Measurements from ENCODE around the gene NOP16. TPM values are rescaled to one million over a fixed set of nuclear protein-coding genes. Genes with fewer than 3 reads are reported as not detected.

The NOP16 gene
- total and polyA plus RNA-seq, 2 experiments from 2014 or later: 22.9 to 64.0 TPM

DNA sequence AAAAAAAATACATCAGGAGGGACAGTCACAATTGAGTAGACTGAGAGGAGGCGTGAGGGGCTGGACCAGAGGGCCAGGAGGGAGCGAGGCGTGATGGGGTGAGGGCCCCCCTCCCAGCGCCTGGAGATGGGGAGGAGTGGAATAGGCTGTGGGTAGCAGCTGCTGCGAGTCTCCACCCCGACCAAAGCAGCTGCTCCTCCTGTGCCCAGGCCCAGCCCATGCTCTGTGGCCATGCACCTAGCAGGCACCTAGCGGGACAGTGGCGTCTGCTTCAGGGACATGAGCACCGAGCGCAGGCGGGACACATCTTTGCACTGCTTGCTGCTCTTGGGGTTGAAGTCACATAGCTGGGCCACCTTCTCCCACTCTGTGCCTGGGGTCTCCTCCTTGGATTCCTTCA lies 4.1 kb upstream of the NOP16 start:
- 95% methylated on average over 11 of the region's 11 CpGs for WGBS (ENCODE audit: low lambda C conversion rate, missing lambda C conversion rate)
- no peak for DNase-seq (ENCODE audit: low spot score)
- H3K27ac ChIP-seq: no peak overlapping the region
- peaks cover 10% of the 10 kb centered on the region for H3K4me1 ChIP-seq (ENCODE audit: insufficient read depth)
- H3K79me2 ChIP-seq: peaks cover 19% of the 10 kb centered on the region
- H4K20me1 ChIP-seq (ENCODE audit: insufficient read depth, poor library complexity, severe bottlenecking): no peaks in the 10 kb centered on the region
- no peak overlapping the region for H3K4me3 ChIP-seq
- H3K9me2 ChIP-seq (replicated peaks; ENCODE audit: insufficient read depth): no peaks in the 10 kb centered on the region
- H2AFZ ChIP-seq: no peak overlapping the region
- TF ChIP-seq EZH2phosphoT487 (IDR thresholded peaks at IDR 0.05; ENCODE audit: low read depth, severe bottlenecking, unreplicated experiment): no peak
- TF ChIP-seq EZH2 (IDR thresholded peaks at IDR 0.05; ENCODE audit: borderline replicate concordance): no peak
- TF ChIP-seq, protein P1, sequence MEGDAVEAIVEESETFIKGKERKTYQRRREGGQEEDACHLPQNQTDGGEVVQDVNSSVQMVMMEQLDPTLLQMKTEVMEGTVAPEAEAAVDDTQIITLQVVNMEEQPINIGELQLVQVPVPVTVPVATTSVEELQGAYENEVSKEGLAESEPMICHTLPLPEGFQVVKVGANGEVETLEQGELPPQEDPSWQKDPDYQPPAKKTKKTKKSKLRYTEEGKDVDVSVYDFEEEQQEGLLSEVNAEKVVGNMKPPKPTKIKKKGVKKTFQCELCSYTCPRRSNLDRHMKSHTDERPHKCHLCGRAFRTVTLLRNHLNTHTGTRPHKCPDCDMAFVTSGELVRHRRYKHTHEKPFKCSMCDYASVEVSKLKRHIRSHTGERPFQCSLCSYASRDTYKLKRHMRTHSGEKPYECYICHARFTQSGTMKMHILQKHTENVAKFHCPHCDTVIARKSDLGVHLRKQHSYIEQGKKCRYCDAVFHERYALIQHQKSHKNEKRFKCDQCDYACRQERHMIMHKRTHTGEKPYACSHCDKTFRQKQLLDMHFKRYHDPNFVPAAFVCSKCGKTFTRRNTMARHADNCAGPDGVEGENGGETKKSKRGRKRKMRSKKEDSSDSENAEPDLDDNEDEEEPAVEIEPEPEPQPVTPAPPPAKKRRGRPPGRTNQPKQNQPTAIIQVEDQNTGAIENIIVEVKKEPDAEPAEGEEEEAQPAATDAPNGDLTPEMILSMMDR (IDR thresholded peaks at IDR 0.05; ENCODE audit: poor library complexity): no peak
- no peak overlapping the region for H3K4me2 ChIP-seq
- H3K36me3 ChIP-seq (replicated peaks; ENCODE audit: insufficient read depth, low read depth): no peaks in the 10 kb centered on the region
- no peaks in the 10 kb centered on the region for H3K9me3 ChIP-seq (ENCODE audit: low read depth)
- no peaks in the 10 kb centered on the region for H3K27me3 ChIP-seq

DNA sequence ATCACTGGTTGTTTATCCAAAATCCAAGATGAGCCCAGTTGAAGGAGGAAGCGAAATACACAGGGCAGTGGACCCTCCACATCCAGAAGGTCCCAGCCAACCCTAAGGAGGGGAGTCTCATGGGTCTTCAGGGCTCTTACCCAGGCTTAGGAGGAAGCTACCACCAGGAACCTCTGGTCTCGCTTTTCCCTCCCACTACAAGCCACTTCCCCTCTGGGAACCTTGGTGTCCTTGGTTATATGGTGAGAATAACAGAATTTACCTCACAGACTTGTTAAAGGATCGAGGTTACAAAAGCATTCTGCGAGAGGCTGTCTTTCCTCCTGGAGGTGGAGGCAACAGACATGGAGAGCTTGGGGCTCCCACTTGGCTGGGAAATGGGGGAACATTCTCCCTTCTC lies 3.6 kb upstream of the NOP16 start:
- no peak overlapping the region for H3K4me3 ChIP-seq
- no peak for DNase-seq (ENCODE audit: low spot score)
- H3K27ac ChIP-seq: no peak overlapping the region
- 97% methylated on average over 4 of the region's 4 CpGs for WGBS (ENCODE audit: low lambda C conversion rate, missing lambda C conversion rate)
- H3K79me2 ChIP-seq: peaks cover 24% of the 10 kb centered on the region
- no peaks in the 10 kb centered on the region for H3K27me3 ChIP-seq
- H4K20me1 ChIP-seq (ENCODE audit: insufficient read depth, poor library complexity, severe bottlenecking): no peaks in the 10 kb centered on the region
- no peak overlapping the region for H2AFZ ChIP-seq
- no peak overlapping the region for H3K4me2 ChIP-seq
- no peaks in the 10 kb centered on the region for H3K36me3 ChIP-seq (replicated peaks; ENCODE audit: insufficient read depth, low read depth)
- H3K9me3 ChIP-seq (ENCODE audit: low read depth): no peaks in the 10 kb centered on the region
- peaks cover 15% of the 10 kb centered on the region for H3K4me1 ChIP-seq (ENCODE audit: insufficient read depth)
- TF ChIP-seq EZH2 (IDR thresholded peaks at IDR 0.05; ENCODE audit: borderline replicate concordance) (no peak), EZH2phosphoT487 (IDR thresholded peaks at IDR 0.05; ENCODE audit: low read depth, severe bottlenecking, unreplicated experiment) (no peak)
- TF ChIP-seq, protein P1 (IDR thresholded peaks at IDR 0.05; ENCODE audit: poor library complexity): no peak
- H3K9me2 ChIP-seq (replicated peaks; ENCODE audit: insufficient read depth): no peaks in the 10 kb centered on the region

DNA sequence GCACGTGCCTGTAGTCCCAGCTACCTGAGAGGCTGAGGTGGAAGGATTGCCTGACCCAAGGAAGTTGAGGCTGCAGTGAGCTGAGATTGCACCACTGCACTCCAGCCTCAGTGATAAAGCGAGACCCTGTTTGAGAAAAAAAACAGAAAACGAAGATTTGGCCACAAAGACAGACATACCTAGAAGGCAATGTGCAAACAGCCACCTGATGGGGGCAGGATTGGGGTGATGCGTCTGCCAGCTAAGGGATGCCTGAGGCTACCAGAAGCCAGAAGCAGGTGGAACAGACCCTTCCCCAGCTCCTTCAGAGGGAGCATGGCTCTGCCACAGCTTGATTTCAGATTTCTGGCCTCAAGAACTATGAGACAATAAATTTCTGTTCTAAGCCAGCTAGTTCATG lies 3.1 kb upstream of the NOP16 start:
- H3K27ac ChIP-seq: no peak overlapping the region
- H3K4me1 ChIP-seq (ENCODE audit: insufficient read depth): peaks cover 17% of the 10 kb centered on the region
- no peaks in the 10 kb centered on the region for H3K9me3 ChIP-seq (ENCODE audit: low read depth)
- no peaks in the 10 kb centered on the region for H4K20me1 ChIP-seq (ENCODE audit: insufficient read depth, poor library complexity, severe bottlenecking)
- TF ChIP-seq, protein P1 (IDR thresholded peaks at IDR 0.05; ENCODE audit: poor library complexity): no peak
- no peak for TF ChIP-seq EZH2phosphoT487 (IDR thresholded peaks at IDR 0.05; ENCODE audit: low read depth, severe bottlenecking, unreplicated experiment)
- no peak for TF ChIP-seq EZH2 (IDR thresholded peaks at IDR 0.05; ENCODE audit: borderline replicate concordance)
- H3K79me2 ChIP-seq: peaks cover 30% of the 10 kb centered on the region
- H3K4me3 ChIP-seq: no peak overlapping the region
- 93% methylated on average over 4 of the region's 4 CpGs for WGBS (ENCODE audit: low lambda C conversion rate, missing lambda C conversion rate)
- DNase-seq (ENCODE audit: low spot score): no peak
- no peaks in the 10 kb centered on the region for H3K27me3 ChIP-seq
- H3K36me3 ChIP-seq (replicated peaks; ENCODE audit: insufficient read depth, low read depth): no peaks in the 10 kb centered on the region
- H2AFZ ChIP-seq: no peak overlapping the region
- H3K9me2 ChIP-seq (replicated peaks; ENCODE audit: insufficient read depth): no peaks in the 10 kb centered on the region
- no peak overlapping the region for H3K4me2 ChIP-seq
